Uterine smooth muscle cell (primary cell): ENCODE results near the gene SAMD14. TPM values are rescaled to one million over a fixed set of nuclear protein-coding genes. Genes with fewer than 3 reads are reported as not detected.

Source experiments
- total RNA-seq: library from RNA; depleted of rRNA; stranded (reverse); fragments of >200 nt; gene quantifications from 2 replicates; pipeline ENCODE4 v1.2.3, GENCODE V29; 2014

SAMD14 gene
- total RNA-seq, result 1.7 and 1.8 TPM in 2 replicates

DNA sequence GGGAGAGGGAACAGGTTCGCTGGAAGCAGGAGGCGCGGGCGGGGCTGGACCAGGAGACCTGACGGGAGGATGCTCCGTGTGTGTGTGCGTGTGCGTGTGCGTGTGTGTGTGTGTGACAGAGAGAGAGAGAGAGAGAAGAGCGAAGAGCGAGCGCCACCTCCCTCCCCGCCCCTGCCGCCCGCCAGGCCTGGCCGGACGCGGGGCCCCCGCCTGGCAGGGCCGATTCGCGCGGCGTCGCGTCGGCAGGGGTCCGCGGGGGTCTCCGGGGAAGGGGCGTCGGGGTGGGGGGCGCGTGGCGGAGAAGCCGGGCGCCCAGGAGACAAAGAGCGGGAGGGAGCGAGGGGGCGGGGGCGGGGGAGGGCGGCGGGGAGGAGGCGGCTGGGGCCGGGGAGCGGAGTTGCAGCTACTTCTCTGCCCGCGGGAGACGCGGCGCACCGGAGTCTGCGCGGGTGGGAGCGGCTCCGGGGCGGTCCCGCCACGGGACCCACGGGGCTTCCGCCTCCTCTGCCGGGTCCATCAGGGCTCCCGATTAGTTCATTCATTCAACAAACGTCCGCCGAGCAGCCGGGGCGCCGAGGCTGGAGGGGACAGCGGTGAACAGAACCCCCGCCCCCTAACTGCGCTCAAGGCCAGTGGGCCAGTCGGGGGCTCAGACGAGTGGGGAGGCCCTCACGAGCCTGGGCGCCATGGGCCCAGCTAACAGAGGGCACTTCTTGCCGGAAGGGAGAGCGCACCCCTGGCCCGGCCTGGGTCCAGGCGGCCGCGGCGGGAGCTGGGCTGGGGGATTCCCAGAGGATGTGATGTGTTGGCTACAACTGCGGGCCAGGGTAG, at the start of gene SAMD14:
TSS of gene SAMD14 (minus strand) at position 433 of the 831 bp plus-strand sequence. CDS start 5,201 bp downstream, outside the sequence.

DNA sequence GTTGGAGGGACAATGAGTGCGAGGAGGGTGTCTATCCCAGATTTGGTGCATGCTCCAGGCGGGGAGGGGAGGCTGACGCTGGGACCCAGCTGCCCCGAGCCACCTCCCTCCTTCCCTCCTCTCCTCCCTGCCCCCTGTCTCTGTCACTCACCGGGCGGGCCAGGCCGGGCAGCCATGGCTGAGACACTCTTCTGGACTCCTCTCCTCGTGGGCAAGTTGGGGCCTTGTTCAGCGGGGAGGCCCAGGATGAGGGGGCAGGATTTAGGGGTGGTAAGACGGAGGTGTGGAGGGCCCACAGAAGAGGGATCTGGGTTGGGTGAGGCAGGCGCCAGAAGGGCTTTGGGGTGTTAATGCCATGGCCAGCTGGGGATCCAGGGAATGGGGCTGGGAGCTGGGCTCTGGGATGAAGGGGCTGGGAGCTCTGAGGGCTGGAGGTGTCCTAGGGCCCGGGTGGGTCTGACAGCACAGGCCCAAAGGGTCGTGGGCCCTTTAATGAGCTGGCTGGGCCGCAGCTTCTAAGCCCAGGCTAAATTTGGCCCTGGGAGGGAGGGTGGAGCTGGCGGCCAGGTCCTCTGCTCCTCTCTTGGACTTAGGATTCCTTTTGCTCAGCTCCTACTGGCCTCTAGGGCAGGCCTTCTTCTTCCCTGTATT, 36.0 kb upstream of the SAMD14 start, which contains the start of gene SGCA:
TSS of gene SGCA (plus strand) at position 139 of the 651 bp plus-strand sequence. CDS start at position 175, 36 bp downstream.

DNA sequence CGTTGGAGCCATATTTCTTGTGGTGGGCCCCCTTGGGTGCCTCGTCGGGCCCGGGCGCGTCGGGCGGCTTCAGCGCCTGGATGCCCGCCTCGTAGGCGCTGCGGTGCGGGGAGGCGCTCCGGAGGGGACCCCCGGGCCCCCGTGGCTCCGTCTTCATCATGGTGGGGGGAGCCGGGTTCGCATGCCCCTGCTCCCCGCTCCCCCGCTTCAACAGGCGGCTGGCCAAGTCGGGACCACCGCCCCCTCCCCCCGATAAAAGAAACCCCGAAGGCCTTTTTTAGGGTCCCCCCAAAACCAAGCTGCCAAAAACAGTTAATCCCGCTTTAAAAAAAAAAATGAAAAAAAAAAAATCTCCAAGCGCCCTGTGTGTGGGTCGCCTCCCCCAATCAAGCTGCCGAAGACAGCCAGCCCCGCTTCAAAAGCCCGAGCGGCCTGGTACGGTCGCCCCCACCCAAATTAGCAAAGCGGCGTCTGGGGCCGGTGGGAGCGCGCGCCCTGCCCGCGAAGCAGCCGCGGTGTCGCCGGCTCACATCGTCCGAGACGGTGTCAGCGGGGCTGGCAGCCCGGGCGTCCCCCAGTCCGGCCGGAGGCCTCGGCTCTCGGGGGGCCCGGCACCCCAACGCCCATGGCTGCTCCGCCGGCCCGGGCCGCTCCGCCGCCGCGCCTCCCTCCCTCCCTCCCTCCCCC, 20.5 kb upstream of the SAMD14 start, which contains the start of gene PPP1R9B:
TSS of gene PPP1R9B (minus strand) at position 324 of the 687 bp plus-strand sequence. CDS start at position 160, 164 bp downstream.

DNA sequence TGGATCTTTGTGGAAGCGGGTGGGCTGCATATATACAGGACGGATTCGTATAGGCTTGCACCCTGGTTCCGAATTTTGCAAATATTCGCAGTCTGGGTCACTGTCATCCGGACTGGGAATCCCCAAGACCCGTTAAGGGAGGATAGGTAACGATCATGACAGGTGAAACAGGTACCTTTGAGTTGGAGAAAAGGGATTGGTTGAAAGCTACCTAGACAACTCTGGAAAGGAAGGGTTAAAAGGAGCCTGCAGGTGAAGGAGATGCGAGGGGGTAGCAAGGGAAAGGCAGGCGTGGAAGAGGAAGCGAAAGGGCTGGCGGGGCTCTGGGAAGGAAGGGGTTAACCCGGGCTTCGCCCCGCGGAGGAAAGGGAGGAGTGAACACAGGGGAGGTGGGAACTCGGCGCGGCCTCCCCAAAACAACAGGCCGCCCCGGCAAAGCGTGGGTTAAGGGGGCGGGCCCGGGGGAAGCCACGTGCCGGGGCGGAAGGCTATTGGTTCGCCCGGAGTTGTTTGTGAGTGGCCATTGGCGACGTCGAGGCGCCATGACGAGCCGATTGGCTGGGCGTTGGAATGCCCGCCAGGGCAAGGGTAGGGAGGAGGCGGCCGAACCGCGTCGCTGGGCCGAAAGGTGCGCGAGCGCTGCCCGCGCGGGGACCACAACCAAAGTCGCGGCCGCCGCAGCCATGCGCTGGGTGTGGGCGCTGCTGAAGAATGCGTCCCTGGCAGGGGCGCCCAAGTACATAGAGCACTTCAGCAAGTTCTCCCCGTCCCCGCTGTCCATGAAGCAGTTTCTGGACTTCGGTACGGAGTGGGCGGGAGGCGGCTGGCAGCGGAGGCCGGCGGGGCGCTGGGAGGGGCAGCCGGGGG, 35.0 kb downstream of the SAMD14 start, which contains the start of gene PDK2:
TSS of gene PDK2 (plus strand) at position 599 of the 867 bp plus-strand sequence. CDS start at position 684, 85 bp downstream.

Other genes starting within 250 kb of the SAMD14 start
- not detected in 2 replicates for gene DLX4, start 161.0 kb downstream of the SAMD14 start, total RNA-seq
- gene DLX3, start 134.9 kb downstream of the SAMD14 start, total RNA-seq, result not detected in 2 replicates
- 208 and 211 TPM in 2 replicates for gene ITGA3, start 74.0 kb downstream of the SAMD14 start, total RNA-seq
- 7.5 and 11.7 TPM in 2 replicates for gene PDK2, start 34.8 kb downstream of the SAMD14 start, total RNA-seq
- gene PPP1R9B, start 20.5 kb upstream of the SAMD14 start, total RNA-seq, result 43.4 and 45.0 TPM in 2 replicates
- gene SGCA, start 35.8 kb upstream of the SAMD14 start, total RNA-seq, result 0.33 and 1.9 TPM in 2 replicates
- gene COL1A1, start 71.5 kb upstream of the SAMD14 start, total RNA-seq, result 570 and 2,151 TPM in 2 replicates
- gene TMEM92, start 144.3 kb upstream of the SAMD14 start, total RNA-seq, result not detected in 2 replicates
- 65.7 and 75.5 TPM in 2 replicates for gene XYLT2, start 216.0 kb upstream of the SAMD14 start, total RNA-seq
- gene MRPL27, start 243.0 kb upstream of the SAMD14 start, total RNA-seq, result 53.7 and 103 TPM in 2 replicates
- 3.9 and 18.0 TPM in 2 replicates for gene EME1, start 243.1 kb upstream of the SAMD14 start, total RNA-seq